Activated CD8-positive, alpha-beta memory T cell treated with anti-CD3 and anti-CD28 coated beads, Interleukin-2, amount 50 U/mL, for 4 hours (primary cell): ENCODE data around the gene SNAPC5.
"Not testable (repeated sequence)": the region's sequence is repeated elsewhere in the genome, so short reads cannot be mapped to it uniquely, and the experiment has no call there.

Experiments
- DNase-seq: peaks from one replicate; pipeline ENCODE4 v3.0.0-alpha.2; 2020

Gene SNAPC5

DNA sequence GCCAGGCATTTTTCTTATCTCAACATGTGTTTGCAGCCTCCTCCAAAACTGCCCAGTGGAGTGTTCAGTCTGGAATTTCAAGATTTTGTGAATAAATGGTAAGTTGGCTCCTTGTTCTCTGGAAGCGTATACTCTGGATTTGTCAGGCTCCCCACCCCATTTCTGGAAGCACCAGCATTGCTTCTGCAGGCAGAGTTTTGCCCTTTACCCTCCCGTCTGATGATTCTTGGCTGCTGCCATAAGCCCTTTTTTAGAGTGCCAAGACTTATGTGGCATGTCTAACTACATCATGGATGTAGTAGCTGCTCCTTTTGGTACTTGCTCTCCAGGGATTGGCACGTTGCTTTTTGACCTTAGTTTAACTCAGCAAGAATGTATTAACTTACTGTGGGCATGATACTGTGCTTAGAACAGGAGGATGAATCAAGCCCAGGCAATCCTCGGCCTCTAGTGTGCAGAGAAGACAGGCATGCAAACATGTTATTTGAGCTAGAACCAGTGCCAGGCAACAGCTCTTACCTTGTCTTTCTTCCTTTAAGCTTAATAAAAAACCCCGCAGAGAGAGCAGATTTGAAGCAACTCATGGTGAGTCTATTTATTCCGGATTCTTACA is 8.3 kb downstream of the SNAPC5 start:
- DNase-seq = no peak

- no peak for DNase-seq
Measured at GRCh38 chr15:66488525-66488924, 9.0 kb downstream of the SNAPC5 start.

- no peak for DNase-seq
Measured at GRCh38 chr15:66486887-66487286, 10.7 kb downstream of the SNAPC5 start.

DNA sequence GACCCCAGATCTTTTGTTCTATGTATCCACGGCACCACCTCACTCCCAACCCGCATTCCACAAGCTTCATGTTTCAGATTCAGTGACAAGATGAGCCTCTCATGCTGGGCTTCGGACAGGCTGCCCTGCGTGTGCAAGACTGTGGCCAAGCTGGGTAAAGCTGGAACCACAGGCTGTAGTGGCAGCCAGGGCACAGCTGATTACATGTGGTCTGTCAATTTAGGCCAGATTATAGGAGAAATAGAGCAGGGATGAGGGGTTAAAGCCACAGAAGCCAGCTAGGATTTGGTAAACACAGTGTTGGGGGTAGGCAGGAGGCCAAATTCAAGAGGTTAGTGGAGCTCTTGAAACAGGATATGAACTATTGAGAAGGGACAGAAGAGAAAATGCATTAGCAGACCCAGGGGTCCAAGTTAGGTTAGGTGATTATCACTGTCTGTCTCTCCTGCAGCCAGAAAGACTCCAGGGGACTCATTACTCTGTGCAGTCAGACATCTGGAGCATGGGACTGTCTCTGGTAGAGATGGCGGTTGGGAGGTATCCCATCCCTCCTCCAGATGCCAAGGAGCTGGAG is 12.9 kb downstream of the SNAPC5 start:
- DNase-seq = no peak

DNA sequence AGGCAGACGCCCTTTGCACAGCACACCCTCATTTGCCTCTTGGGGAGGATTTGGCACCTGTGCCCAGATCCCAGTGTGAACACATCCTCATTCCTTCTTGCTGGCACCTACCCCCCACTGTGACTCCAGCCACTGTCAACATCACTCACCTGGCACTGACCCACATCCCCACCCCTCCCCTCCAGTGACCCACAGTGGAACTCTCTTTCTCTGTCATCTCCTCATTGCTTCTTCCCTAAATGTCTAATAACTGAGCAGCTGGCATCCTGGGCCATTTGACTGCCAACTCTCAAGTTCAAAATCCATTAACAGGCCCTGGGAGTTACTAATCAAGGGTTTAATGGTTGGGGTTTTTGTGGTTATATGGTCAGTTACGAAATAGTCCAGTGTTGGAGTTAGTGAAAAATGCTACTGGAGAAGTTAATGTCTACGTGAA is 14.4 kb downstream of the SNAPC5 start:
- DNase-seq = no peak

GRCh38 chr15:66482539-66482938 is 15.0 kb downstream of the SNAPC5 start:
- no peak for DNase-seq

- no peak for DNase-seq
Measured at GRCh38 chr15:66481107-66481856, 16.3 kb downstream of the SNAPC5 start.

GRCh38 chr15:66480267-66480666 is 17.3 kb downstream of the SNAPC5 start:
- no peak for DNase-seq

DNA sequence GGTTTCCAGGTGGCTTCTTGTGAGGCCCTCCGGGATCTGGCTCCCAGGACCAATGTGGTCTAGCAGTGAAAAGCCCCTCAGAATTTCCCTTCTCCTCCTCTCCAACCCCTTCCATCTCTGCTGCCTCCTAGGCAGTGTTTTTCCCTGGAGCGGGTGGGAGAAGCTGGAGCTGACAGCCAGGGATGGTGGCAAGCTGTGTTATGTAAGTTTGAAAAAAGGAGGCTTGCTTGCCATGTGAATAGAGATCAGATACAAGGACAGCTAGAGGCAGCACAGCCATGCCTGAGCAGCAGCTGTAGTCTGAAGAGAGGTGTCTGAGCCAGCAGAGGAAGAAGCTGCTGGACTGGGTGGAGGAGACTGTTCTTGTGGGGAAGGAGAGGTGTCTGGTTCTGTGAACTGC is 20.6 kb downstream of the SNAPC5 start:
- no peak for DNase-seq

- DNase-seq = no peak
Measured at GRCh38 chr15:66476535-66476934, 21.0 kb downstream of the SNAPC5 start.

DNA sequence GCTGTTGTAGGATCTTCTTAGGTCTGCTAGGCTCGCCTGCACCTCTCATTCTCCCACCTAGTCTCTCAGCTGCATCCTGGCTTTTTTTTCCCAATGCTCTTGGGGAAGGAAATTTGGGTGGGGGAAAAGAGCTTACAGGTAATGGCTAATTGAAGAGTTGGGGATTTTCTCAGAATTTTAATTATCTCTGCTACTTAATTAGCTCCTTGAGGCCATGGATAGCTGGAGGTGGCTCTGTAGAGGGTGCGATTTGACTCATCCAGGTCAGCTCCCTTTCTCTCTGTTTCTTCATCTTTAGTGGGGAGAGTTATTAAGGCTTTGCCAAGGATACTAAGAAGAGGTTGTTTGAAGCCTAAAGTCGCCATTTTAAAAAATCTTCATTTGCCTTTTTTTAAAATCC is 22.6 kb downstream of the SNAPC5 start:
- DNase-seq = no peak

- no peak for DNase-seq
Measured at GRCh38 chr15:66474135-66474534, 23.4 kb downstream of the SNAPC5 start.

GRCh38 chr15:66472176-66472999 is 25.2 kb downstream of the SNAPC5 start:
- no peak for DNase-seq

GRCh38 chr15:66470825-66471224 is 26.7 kb downstream of the SNAPC5 start:
- not testable (repeated sequence) for DNase-seq

GRCh38 chr15:66467162-66468040 is 30.2 kb downstream of the SNAPC5 start:
- DNase-seq = not testable (repeated sequence)

- not testable (repeated sequence) for DNase-seq
Measured at GRCh38 chr15:66465294-66465693, 32.3 kb downstream of the SNAPC5 start.

DNA sequence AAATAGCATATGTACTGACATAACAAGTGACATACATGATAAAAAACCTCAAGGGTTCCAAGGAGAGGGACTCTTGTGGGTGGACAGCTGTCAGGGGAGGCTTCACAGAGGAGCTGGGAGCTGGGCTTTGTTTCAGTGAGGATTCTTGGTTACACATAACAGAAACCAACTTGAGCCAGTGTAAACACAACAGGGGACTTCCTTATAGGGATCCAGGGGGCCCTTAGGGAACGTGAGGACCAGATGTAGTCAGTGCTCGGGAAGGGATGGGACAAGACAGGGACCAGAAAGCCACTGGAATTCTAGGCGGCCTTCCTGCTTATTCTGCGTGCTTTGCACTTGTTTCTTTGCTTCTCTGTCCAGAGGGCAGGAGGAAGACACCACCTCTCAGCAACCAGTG is 34.9 kb downstream of the SNAPC5 start:
- DNase-seq = no peak

- no peak for DNase-seq
Measured at GRCh38 chr15:66461917-66462316, 35.6 kb downstream of the SNAPC5 start.

DNA sequence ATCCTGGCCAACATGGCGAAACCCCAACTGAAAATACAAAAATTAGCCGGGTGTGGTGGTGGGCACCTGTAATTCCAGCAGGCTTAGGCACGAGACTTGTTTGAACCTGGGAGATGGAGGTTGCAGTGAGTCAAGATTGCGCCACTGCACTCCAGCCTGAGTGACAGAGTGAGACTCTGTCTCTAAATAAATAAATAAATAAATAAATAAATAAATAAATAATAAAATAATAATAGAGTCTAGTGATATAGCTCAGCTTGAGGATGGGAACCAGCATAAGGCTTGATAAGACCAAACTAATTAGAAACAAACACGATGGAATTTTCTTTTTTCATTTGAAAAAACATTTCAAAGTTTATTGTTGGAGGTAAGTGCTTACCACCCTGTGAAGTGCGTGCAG is 36.3 kb downstream of the SNAPC5 start:
- not testable (repeated sequence) for DNase-seq

DNA sequence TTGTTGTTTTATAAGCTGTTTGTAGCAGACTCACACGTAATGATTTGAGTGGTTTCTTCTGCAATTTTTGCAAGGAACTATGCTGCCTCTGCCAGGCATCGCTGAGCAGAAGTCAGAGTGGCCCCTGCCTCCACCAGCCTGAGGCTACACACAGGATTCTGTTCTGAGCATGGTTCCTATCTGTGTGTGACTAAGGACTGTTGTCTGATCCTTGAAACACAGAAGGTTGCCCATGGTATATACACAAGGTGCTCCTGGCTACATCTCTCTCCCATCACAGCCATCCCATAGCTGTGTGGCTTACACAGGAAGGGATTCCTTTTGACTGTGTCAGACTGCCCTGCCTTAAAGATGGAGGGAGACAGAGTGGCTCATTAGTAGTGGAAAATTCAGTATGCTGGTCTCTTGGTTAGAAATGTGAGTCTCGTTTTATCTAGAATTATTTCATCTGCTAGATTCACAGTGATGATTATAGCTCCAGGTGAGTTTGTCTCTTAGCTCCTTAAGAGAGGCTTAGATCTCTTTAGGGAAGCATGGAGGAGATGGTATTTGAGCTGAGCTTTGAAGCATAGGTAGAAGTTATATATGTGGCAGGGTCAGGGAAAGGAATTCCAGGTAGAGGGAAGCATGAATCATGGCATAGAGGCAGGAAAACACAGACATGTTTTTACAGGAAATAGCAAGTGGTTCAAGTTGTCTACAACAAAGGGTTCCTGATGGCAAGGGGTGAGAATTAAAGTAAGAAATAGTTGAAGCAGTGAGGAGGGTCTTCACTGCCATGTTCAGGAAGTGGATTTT is 37.5 kb downstream of the SNAPC5 start:
- no peak for DNase-seq

GRCh38 chr15:66456211-66456610 is 41.4 kb downstream of the SNAPC5 start:
- no peak for DNase-seq

GRCh38 chr15:66454143-66454542 is 43.4 kb downstream of the SNAPC5 start:
- no peak for DNase-seq
